H1 (cell line): ENCODE measurements around the gene TTC8.

ENCODE experiments used
- CHD2 ChIP-seq: IDR thresholded peaks from 2 replicates; pipeline ENCODE4 v1.6.1; 2012; ENCODE audit warnings: low read length, improper control_type of control experiment
- JUN ChIP-seq: IDR thresholded peaks from 2 replicates; pipeline ENCODE4 v1.6.1; 2011; ENCODE audit warnings: low read depth, mild to moderate bottlenecking, improper control_type of control experiment, low read length
- KDM1A ChIP-seq: fragments of 200-600, 300-600 bp; sonication (generic); IDR thresholded peaks from 2 replicates; pipeline ENCODE4 v1.7.1; 2016; ENCODE audit warnings: mild to moderate bottlenecking, low read length, borderline replicate concordance
- NANOG ChIP-seq: IDR thresholded peaks from 2 replicates; pipeline ENCODE4 v1.6.1; 2011; ENCODE audit warnings: low read length, low read depth, mild to moderate bottlenecking, inconsistent platforms; ENCODE audit not compliant: insufficient read depth, poor library complexity, severe bottlenecking
- POLR2A ChIP-seq, 2 experiments: IDR thresholded peaks; 1 replicate in 1 of 2; 2 replicates in 1 of 2; pipeline ENCODE4 v1.6.1; 2011; ENCODE audit warnings: low read depth in 2 of 2, low read length in 2 of 2, mild to moderate bottlenecking in 2 of 2; ENCODE audit errors: control extremely low read depth in 1 of 2
- POLR2AphosphoS5 ChIP-seq: IDR thresholded peaks from 2 replicates; pipeline ENCODE4 v1.6.1; 2011; ENCODE audit warnings: low read depth, low read length
- SIX5 ChIP-seq: IDR thresholded peaks from 2 replicates; pipeline ENCODE4 v1.6.1; 2011; ENCODE audit warnings: mild to moderate bottlenecking, low read depth, low read length
- SP1 ChIP-seq: IDR thresholded peaks from 2 replicates; pipeline ENCODE4 v1.6.1; 2011; ENCODE audit warnings: low read depth, low read length
- TF ChIP-seq, protein P1 (sequence below), 3 experiments: IDR thresholded peaks; 1 replicate in 2 of 3; 2 replicates in 1 of 3; pipeline versions ENCODE4 v1.5.1 to v1.6.1; 2011; ENCODE audit warnings: low read length in 3 of 3, mild to moderate bottlenecking in 3 of 3, inconsistent platforms in 2 of 3, low read depth in 1 of 3, moderate library complexity in 1 of 3; ENCODE audit not compliant: insufficient read depth in 1 of 3; ENCODE audit errors: control extremely low read depth in 1 of 3
- TF ChIP-seq, protein P2 (sequence below): IDR thresholded peaks from 2 replicates; pipeline ENCODE4 v1.6.1; 2012; ENCODE audit warnings: low read length, inconsistent platforms
- TF ChIP-seq, protein P3 (sequence below): IDR thresholded peaks from 2 replicates; pipeline ENCODE4 v1.6.1; 2012; ENCODE audit warnings: inconsistent platforms

DNA sequence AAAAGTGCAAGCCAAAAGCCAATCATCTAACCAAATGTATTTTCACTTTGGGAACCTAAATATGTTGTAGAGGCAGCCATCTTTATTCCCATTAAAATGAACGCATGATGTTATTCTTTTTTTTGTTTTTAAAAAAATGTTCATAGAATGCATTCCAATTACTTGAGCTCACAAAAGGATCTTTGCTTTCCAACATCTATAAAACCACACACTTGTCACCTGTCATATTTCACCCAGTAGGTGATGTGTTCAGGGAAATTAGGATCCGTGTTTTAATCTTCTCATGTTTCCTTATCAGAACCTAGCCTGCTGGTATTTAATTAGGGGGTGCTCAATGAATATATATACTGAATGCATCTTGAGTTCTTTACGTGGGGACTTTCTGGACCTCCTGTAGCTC lies 13.6 kb downstream of the TTC8 start:
- TF ChIP-seq, protein P1, sequence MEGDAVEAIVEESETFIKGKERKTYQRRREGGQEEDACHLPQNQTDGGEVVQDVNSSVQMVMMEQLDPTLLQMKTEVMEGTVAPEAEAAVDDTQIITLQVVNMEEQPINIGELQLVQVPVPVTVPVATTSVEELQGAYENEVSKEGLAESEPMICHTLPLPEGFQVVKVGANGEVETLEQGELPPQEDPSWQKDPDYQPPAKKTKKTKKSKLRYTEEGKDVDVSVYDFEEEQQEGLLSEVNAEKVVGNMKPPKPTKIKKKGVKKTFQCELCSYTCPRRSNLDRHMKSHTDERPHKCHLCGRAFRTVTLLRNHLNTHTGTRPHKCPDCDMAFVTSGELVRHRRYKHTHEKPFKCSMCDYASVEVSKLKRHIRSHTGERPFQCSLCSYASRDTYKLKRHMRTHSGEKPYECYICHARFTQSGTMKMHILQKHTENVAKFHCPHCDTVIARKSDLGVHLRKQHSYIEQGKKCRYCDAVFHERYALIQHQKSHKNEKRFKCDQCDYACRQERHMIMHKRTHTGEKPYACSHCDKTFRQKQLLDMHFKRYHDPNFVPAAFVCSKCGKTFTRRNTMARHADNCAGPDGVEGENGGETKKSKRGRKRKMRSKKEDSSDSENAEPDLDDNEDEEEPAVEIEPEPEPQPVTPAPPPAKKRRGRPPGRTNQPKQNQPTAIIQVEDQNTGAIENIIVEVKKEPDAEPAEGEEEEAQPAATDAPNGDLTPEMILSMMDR (IDR thresholded peaks at IDR 0.05; ENCODE audit: control extremely low read depth in 1 of 3, insufficient read depth in 1 of 3, low read depth in 1 of 3, low read length in 3 of 3) = no peak
- TF ChIP-seq SIX5 = no peak
- TF ChIP-seq POLR2A (IDR thresholded peaks at IDR 0.05; ENCODE audit: control extremely low read depth in 1 of 2, low read depth in 2 of 2, low read length in 2 of 2) = no peak
- TF ChIP-seq NANOG = no peak
- no peak for TF ChIP-seq SP1
- TF ChIP-seq POLR2AphosphoS5 = no peak
- TF ChIP-seq, protein P2, sequence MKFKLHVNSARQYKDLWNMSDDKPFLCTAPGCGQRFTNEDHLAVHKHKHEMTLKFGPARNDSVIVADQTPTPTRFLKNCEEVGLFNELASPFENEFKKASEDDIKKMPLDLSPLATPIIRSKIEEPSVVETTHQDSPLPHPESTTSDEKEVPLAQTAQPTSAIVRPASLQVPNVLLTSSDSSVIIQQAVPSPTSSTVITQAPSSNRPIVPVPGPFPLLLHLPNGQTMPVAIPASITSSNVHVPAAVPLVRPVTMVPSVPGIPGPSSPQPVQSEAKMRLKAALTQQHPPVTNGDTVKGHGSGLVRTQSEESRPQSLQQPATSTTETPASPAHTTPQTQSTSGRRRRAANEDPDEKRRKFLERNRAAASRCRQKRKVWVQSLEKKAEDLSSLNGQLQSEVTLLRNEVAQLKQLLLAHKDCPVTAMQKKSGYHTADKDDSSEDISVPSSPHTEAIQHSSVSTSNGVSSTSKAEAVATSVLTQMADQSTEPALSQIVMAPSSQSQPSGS = no peak
- no peak for TF ChIP-seq JUN
- TF ChIP-seq KDM1A = no peak
- TF ChIP-seq, protein P3, sequence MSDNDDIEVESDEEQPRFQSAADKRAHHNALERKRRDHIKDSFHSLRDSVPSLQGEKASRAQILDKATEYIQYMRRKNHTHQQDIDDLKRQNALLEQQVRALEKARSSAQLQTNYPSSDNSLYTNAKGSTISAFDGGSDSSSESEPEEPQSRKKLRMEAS = no peak
- no peak for TF ChIP-seq CHD2
